Stimulated activated CD4-positive, alpha-beta T cell treated with anti-CD3 and anti-CD28 coated beads, Interleukin-2, amount 100 ng/mL, for 48 hours (primary cell): Measurements from ENCODE around the gene SIDT2.

Experiments used
- DNase-seq, 2 donors: peaks; one replicate each; pipeline ENCODE4 v3.0.0-alpha.2; 2020

The SIDT2 gene

GRCh38 chr11:117223741-117224689, 45.5 kb downstream of the SIDT2 start:
- DNase-seq = no peak

GRCh38 chr11:117225553-117226170, 47.1 kb downstream of the SIDT2 start:
- DNase-seq = no peak

- peak in 1 of 2 donors; percentile 19 for DNase-seq
These were observed 48.1 kb downstream of the SIDT2 start for GRCh38 chr11:117226388-117227385.

GRCh38 chr11:117228091-117228490, 49.5 kb downstream of the SIDT2 start:
- no peak for DNase-seq

GRCh38 chr11:117229411-117229810, 50.9 kb downstream of the SIDT2 start:
- DNase-seq = no peak

- no peak for DNase-seq
These were observed 51.4 kb downstream of the SIDT2 start for GRCh38 chr11:117229931-117230285.

GRCh38 chr11:117230286-117230961, 51.9 kb downstream of the SIDT2 start:
- DNase-seq = peak; percentile 45 to 46

GRCh38 chr11:117230999-117231841, 52.7 kb downstream of the SIDT2 start:
- no peak for DNase-seq

GRCh38 chr11:117231842-117232091, 53.2 kb downstream of the SIDT2 start, which contains the start of gene PCSK7:
Gene PCSK7 (minus strand): TSS chr11:117232073. CDS start chr11:117229844, 2,229 bp downstream.
- peak in 1 of 2 donors; percentile 58 for DNase-seq

- peak; percentile 73 to 77 for DNase-seq
These were observed 53.7 kb downstream of the SIDT2 start, which contains the start of gene RNF214 for GRCh38 chr11:117232092-117232878. Gene RNF214 (plus strand): TSS chr11:117232671. CDS start chr11:117234273, 1,602 bp downstream.

- DNase-seq = peak in 1 of 2 donors; percentile 9
These were observed 54.4 kb downstream of the SIDT2 start for GRCh38 chr11:117232911-117233409.

- no peak for DNase-seq
These were observed 59.7 kb downstream of the SIDT2 start for GRCh38 chr11:117238221-117238620.

GRCh38 chr11:117239295-117239694, 60.8 kb downstream of the SIDT2 start:
- no peak for DNase-seq
